ENCODE results near the gene RGL4.
"Not testable (repeated sequence)": the region's sequence is repeated elsewhere in the genome, so short reads cannot be mapped to it uniquely, and the experiment has no call there.

The RGL4 gene

DNA sequence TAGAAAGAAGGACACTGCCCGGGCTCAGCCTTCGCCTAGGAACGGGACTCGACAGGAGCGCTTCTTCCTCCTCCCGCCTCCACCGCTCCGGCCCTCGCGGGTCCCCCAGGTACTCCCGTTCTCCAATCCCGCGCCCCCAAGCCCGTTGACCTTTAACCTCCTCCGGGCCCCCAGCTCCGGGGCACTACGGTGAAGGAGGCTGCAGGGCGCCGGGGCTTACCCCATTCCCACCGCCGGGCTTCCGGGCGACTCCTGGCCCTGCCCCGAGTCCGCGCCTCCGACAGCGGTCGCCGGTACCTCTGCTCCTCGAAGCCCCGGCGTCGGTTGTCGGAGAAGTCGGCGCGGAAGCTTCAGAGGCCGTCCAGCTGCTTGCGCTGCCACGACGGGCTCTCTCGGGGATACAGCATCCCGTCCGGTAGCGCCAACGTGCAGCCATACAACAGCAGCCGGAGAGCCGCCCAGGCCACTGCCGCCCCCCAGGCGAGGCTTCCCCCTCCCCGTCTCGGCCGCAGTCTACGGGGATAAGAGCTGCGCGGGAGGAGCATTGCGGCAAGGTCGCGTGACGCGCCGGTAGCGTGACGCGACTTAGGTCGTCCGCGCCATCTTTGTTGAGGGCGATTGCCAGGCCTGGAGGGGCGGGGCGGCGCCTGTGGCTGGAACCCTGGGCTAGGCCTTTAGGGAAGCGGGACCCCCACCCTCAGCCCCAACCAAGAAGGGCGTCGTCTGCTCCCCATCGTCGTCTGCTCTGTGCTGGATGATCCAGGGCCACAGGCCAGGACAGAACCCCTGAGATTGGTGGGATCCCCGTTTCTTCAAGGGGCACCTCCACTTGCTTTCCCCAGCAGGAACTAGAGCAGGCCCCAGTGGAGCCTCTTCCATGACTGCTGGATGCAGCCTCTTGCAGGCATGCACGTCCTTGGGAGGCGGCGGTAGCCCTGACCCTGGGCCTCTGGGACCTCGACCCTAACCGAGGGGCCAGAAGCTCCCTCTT is 26.3 kb downstream of the RGL4 start:
- TF ChIP-seq, protein P1, sequence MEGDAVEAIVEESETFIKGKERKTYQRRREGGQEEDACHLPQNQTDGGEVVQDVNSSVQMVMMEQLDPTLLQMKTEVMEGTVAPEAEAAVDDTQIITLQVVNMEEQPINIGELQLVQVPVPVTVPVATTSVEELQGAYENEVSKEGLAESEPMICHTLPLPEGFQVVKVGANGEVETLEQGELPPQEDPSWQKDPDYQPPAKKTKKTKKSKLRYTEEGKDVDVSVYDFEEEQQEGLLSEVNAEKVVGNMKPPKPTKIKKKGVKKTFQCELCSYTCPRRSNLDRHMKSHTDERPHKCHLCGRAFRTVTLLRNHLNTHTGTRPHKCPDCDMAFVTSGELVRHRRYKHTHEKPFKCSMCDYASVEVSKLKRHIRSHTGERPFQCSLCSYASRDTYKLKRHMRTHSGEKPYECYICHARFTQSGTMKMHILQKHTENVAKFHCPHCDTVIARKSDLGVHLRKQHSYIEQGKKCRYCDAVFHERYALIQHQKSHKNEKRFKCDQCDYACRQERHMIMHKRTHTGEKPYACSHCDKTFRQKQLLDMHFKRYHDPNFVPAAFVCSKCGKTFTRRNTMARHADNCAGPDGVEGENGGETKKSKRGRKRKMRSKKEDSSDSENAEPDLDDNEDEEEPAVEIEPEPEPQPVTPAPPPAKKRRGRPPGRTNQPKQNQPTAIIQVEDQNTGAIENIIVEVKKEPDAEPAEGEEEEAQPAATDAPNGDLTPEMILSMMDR (IDR thresholded peaks at IDR 0.05; ENCODE audit: insufficient read depth, missing control alignments) = no peak
- FAIRE-seq (no peak), DNase-seq (ENCODE audit: insufficient read length, low spot score) (peak; percentile 95)

DNA sequence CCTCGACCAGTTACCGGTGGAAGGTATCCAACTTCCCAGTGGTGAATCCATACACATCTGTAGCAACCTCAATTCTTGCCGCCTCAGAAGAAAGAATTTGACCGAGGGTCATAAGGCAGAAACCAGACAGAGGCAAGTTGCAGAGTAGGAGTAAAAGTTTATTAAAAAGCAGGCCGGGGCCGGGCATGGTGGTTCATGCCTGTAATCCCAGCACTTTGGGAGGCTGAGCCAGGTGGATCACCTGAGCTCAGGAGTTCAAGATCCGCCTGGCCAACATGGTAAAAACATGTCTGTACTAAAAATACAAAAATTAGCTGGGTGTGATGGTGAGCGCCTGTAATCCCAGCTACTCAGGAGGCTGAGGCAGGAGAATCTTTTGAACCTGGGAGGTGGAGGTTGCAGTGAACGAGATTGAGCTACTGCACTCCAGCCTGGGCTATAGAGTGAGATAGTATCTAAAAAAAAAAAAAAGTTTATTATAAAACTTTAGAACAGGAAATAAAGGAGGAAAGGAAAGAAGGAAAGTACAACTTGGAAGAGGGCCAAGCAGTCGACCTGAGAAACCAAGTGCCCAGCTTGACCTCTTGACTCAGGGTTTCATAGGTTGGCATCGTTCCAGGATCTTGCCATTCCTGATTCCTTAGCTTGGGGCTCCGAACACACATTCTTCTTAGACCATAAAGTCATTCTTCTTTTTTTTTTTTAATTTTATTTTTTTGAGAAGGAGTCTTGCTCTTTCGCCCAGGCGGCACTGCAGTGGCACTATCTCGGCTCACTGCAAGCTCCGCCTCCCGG is 27.8 kb downstream of the RGL4 start:
- no peak for FAIRE-seq
- no peak for DNase-seq (ENCODE audit: insufficient read length, low spot score)
- TF ChIP-seq, protein P1 (IDR thresholded peaks at IDR 0.05; ENCODE audit: insufficient read depth, missing control alignments) = no peak

DNA sequence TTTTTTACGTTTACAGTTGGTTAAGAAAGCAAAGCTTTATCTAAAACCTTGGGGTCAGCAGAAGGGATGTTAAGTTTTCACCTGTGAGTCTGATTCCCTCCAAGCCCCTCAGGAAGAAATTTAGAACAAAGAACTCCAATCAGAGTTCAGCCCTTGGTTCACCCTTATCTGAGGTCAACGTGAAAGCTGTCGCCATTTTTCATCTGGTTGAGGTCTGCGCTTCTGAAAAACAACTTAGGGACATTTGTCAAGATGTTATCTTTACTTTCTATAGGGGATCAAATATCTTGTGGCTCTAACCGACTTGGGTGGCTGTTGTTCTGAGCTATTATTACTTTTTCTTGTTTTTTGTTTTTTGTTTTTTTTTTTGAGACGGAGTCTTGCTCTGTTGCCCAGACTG is 30.0 kb downstream of the RGL4 start:
- FAIRE-seq (no peak), DNase-seq (ENCODE audit: insufficient read length, low spot score) (no peak)
- TF ChIP-seq, protein P1 (IDR thresholded peaks at IDR 0.05; ENCODE audit: insufficient read depth, missing control alignments) = no peak

DNA sequence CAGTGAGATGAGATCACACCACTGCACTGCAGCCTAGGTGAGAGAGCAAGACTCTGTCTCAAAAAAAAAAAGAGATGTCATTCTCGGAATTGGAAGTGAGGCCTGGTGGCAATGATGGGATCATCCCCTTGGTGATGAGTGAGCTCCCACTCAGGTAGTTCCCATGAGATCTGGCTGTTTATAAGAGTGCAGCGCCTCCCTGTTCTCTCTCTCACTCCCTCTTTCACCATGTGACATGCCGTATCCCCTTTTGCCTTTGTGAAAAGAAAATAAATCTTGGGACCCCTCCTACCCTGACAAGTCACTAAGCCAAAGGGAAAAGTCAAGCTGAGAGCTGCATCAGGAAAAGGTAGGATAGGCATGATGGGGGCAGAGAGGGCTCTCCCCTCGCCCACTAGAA is 31.3 kb downstream of the RGL4 start:
- FAIRE-seq = no peak

DNA sequence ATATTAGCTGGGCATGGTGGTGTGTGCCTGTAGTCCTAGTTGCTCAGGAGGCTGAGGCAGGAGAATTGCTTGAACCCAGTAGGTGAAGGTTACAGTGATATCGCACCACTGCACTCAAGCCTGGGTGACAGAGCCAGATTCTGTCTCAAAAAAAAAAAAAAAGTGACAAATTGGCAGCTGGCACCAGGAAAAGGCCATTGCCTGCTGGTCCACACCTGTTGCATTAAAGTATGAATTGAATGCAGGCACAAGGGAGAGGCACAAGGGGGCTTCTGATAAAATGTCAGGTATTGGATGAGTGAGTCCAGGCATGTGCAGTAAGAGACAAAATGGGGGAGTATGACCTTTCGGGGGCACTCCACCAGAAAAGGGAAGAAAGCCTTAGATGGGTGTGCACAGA is 31.9 kb downstream of the RGL4 start:
- FAIRE-seq (no peak), DNase-seq (ENCODE audit: insufficient read length, low spot score) (no peak)
- TF ChIP-seq, protein P1 (IDR thresholded peaks at IDR 0.05; ENCODE audit: insufficient read depth, missing control alignments) = no peak

More for the DNA sequence above, 31.3 kb downstream of the RGL4 start:
- no peak for DNase-seq (ENCODE audit: insufficient read length, low spot score)
- TF ChIP-seq, protein P1 (IDR thresholded peaks at IDR 0.05; ENCODE audit: insufficient read depth, missing control alignments) = no peak

DNA sequence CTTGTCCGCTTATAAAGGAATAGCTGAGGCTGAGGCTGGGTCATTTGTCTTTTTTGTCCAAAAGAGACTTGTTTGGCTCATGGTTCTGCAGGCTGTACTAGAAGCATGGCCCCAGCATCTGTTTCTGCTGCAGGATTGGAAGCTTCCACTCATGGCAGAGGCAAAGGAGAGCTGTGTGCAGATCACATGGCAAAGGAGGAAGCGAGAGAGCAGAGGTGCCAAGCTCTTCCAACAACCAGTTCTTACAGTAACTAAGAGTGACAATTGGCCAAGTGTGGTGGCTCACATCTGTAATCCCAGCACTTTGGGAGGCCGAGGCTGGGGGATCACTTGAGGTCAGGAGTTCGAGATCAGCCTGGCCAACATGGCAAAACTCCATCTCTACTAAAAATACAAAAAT is 37.3 kb downstream of the RGL4 start:
- DNase-seq (ENCODE audit: insufficient read length, low spot score); FAIRE-seq: not testable (repeated sequence)

DNA sequence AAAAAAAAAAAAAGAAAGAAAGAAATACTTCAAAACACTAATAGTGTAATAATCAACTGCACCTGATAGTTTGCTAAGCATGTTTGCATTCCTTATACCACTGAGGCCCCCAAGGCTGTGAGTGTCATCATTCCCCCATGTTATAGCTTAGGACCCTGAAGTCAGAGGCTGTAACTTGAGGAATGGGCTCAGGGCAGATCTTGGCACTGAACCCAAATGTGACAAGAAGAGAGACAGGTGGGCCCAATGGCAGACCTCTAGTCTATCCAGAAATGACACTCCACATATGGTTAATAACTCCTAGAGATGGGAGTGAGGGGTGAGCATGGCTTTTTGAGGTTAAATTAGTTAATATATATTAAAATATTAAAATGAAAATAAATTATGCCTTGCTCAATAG is 46.9 kb downstream of the RGL4 start:
- TF ChIP-seq, protein P1 (IDR thresholded peaks at IDR 0.05; ENCODE audit: insufficient read depth, missing control alignments) = no peak
- FAIRE-seq (no peak), DNase-seq (ENCODE audit: insufficient read length, low spot score) (no peak)

Measured in D721Med (cell line).